Calu3 (cell line): ENCODE data around the gene CDADC1. TPM values are rescaled to one million over a fixed set of nuclear protein-coding genes. Genes with fewer than 3 reads are reported as not detected.
A peak's percentile ranks its signal among the peaks of the same experiment; 100 is the strongest.

ENCODE experiments used
- BruUV-seq: library from RNA; stranded (reverse); fragments of 400-500 nt; replicated peaks from 2 replicates; lab custom pipeline; 2021; lab: Mats Ljungman, UMichigan
- CTCF ChIA-PET: fragments of 300-600 bp; sonication (Branson Sonifier 250); formaldehyde crosslinking; loops from one replicate; lab custom pipeline; 2022; ENCODE audit warnings: antibody characterized with exemption; lab: Charles Lee
- DNase-seq: peaks from one replicate; pipeline ENCODE4 v3.0.0; 2022
- H3K27ac Mint-ChIP-seq: one replicate; pipeline ENCODE4 v1.8.0; 2022; ENCODE audit warnings: mixed read lengths; ENCODE audit not compliant: unreplicated experiment
- H3K27me3 Mint-ChIP-seq: one replicate; pipeline ENCODE4 v1.8.0; 2022; ENCODE audit warnings: mixed read lengths; ENCODE audit not compliant: unreplicated experiment
- H3K36me3 Mint-ChIP-seq: one replicate; pipeline ENCODE4 v1.8.0; 2022; ENCODE audit warnings: mild to moderate bottlenecking, moderate library complexity, mixed read lengths; ENCODE audit not compliant: insufficient read depth, unreplicated experiment
- H3K4me1 Mint-ChIP-seq: one replicate; pipeline ENCODE4 v1.8.0; 2022; ENCODE audit warnings: mild to moderate bottlenecking, low read depth, mixed read lengths; ENCODE audit not compliant: unreplicated experiment
- H3K4me3 Mint-ChIP-seq: one replicate; pipeline ENCODE4 v1.8.0; 2022; ENCODE audit warnings: mild to moderate bottlenecking, low read depth, moderate library complexity, mixed read lengths; ENCODE audit not compliant: unreplicated experiment
- H3K9me3 Mint-ChIP-seq: one replicate; pipeline ENCODE4 v1.8.0; 2022; ENCODE audit warnings: low read depth, mixed read lengths; ENCODE audit not compliant: unreplicated experiment
- intact Hi-C: fragments of 100-400 bp; cut with micrococcal nuclease; formaldehyde crosslinking; loops from one replicate; pipeline ENCODE4 v1.10.0; 2022; ENCODE audit not compliant: unreplicated experiment
- total RNA-seq: library from RNA; stranded (reverse); gene quantifications from 2 replicates; pipeline ENCODE4 v1.2.3, GENCODE V29; 2022
- TF ChIP-seq, protein P1 (sequence below): fragments of 200-600 bp; IDR thresholded peaks from one replicate; pipeline ENCODE4 v1.8.0; 2022; ENCODE audit warnings: antibody characterized with exemption; ENCODE audit not compliant: unreplicated experiment

CDADC1 gene
- total RNA-seq, 1 experiment from 2014 or later = 6.4 TPM

- intact Hi-C loops = no loop called here
- CTCF ChIA-PET = interaction anchor here (0.7 to 1.8 kb wide), 2 partner anchors 142 to 305 kb away, joined by 4 to 5 read pairs; partner anchors contain the start of genes CAB39L and SETDB2
- H3K4me1 Mint-ChIP-seq = peaks cover 43% of the 10 kb centered on the region
- no peaks in the 10 kb centered on the region for H3K27me3 Mint-ChIP-seq
- DNase-seq = no peak
- TF ChIP-seq, protein P1, sequence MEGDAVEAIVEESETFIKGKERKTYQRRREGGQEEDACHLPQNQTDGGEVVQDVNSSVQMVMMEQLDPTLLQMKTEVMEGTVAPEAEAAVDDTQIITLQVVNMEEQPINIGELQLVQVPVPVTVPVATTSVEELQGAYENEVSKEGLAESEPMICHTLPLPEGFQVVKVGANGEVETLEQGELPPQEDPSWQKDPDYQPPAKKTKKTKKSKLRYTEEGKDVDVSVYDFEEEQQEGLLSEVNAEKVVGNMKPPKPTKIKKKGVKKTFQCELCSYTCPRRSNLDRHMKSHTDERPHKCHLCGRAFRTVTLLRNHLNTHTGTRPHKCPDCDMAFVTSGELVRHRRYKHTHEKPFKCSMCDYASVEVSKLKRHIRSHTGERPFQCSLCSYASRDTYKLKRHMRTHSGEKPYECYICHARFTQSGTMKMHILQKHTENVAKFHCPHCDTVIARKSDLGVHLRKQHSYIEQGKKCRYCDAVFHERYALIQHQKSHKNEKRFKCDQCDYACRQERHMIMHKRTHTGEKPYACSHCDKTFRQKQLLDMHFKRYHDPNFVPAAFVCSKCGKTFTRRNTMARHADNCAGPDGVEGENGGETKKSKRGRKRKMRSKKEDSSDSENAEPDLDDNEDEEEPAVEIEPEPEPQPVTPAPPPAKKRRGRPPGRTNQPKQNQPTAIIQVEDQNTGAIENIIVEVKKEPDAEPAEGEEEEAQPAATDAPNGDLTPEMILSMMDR = no peak
- no peak overlapping the region for H3K4me3 Mint-ChIP-seq
- BruUV-seq = no TSS peak
- no peaks in the 10 kb centered on the region for H3K9me3 Mint-ChIP-seq
- no peaks in the 10 kb centered on the region for H3K36me3 Mint-ChIP-seq
- peak overlapping the region; percentile 13 for H3K27ac Mint-ChIP-seq
Observed at GRCh38 chr13:49302222-49302621, 54.5 kb downstream of the CDADC1 start.

DNA sequence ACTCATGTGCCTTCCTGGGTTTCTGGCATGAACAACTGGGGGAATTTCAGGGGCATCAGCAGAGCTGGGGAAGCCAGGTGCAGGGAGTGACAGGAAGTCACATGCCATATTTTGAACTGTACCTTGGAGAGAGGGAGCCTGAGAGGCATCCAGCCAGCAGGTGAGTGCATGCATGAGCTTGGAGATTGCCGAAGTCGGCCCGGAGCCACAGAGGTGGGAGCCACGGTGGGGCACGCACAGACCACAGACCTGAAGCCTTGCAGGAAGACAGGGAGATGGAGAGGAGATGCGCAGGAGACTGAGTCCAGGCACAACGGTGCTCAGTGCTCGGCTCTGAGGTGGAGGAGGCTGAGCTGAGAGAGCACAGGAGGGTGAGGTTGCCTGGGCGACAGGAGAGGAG lies 55.1 kb downstream of the CDADC1 start:
- Mint-ChIP-seq H3K4me1 (peaks cover 46% of the 10 kb centered on the region), H3K4me3 (no peak overlapping the region), H3K27ac (peak overlapping the region; percentile 13), H3K9me3 (no peaks in the 10 kb centered on the region), H3K27me3 (no peaks in the 10 kb centered on the region), H3K36me3 (no peaks in the 10 kb centered on the region)
- BruUV-seq = no TSS peak
- TF ChIP-seq, protein P1 = no peak
- no peak for DNase-seq
- intact Hi-C loops = no loop called here
- CTCF ChIA-PET = interaction anchor here (1.8 kb wide), 1 partner anchor 141 kb away, joined by 4 read pairs; the partner anchor contains the start of genes CAB39L and SETDB2

GRCh38 chr13:49303533-49304252 lies 56.0 kb downstream of the CDADC1 start:
- Mint-ChIP-seq H3K36me3 (no peaks in the 10 kb centered on the region), H3K4me3 (no peak overlapping the region), H3K4me1 (peaks cover 50% of the 10 kb centered on the region), H3K27ac (no peak overlapping the region), H3K27me3 (no peaks in the 10 kb centered on the region), H3K9me3 (no peaks in the 10 kb centered on the region)
- TF ChIP-seq, protein P1 = no peak
- BruUV-seq = no TSS peak
- peak; percentile 17 for DNase-seq
- intact Hi-C loops = no loop called here
- CTCF ChIA-PET = interaction anchor here (1.8 kb wide), 1 partner anchor 140 kb away, joined by 4 read pairs; the partner anchor contains the start of genes CAB39L and SETDB2

DNA sequence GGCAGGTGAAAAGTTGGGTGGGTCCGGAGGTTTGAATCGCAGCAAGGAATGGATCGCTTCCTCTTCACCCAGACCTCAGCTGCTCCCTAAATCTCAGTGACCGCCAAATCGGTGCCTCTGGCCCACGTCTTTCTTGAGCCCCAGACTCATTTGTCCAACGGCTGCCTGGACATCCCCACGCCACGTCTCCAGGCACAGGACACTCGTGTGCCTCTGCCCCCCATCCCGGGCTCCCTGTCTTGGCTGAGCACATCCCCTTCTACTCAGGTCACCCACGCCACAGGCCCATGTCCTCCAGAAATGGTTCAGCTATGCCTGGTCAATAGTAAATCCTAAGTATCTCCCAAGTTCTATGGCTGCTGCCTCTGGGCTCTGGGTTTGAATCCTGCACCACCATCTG lies 56.6 kb downstream of the CDADC1 start:
- H3K27ac Mint-ChIP-seq = no peak overlapping the region
- no peaks in the 10 kb centered on the region for H3K27me3 Mint-ChIP-seq
- no peaks in the 10 kb centered on the region for H3K36me3 Mint-ChIP-seq
- no peak for DNase-seq
- H3K9me3 Mint-ChIP-seq = no peaks in the 10 kb centered on the region
- TF ChIP-seq, protein P1 = no peak
- no TSS peak for BruUV-seq
- CTCF ChIA-PET = no interaction called here
- H3K4me1 Mint-ChIP-seq = peaks cover 44% of the 10 kb centered on the region
- H3K4me3 Mint-ChIP-seq = no peak overlapping the region
- intact Hi-C loops = no loop called here
